Calu3 (cell line): Measurements from ENCODE around the gene KNG1. TPM values are rescaled to one million over a fixed set of nuclear protein-coding genes. Genes with fewer than 3 reads are reported as not detected.

Experiments
- BruUV-seq: library from RNA; stranded (reverse); fragments of 400-500 nt; replicated peaks from 2 replicates; lab custom pipeline; 2021; lab: Mats Ljungman, UMichigan
- CTCF ChIA-PET: fragments of 300-600 bp; sonication (Branson Sonifier 250); formaldehyde crosslinking; loops from one replicate; lab custom pipeline; 2022; ENCODE audit warnings: antibody characterized with exemption; lab: Charles Lee
- DNase-seq: peaks from one replicate; pipeline ENCODE4 v3.0.0; 2022
- H3K27ac Mint-ChIP-seq: one replicate; pipeline ENCODE4 v1.8.0; 2022; ENCODE audit warnings: mixed read lengths; ENCODE audit not compliant: unreplicated experiment
- H3K27me3 Mint-ChIP-seq: one replicate; pipeline ENCODE4 v1.8.0; 2022; ENCODE audit warnings: mixed read lengths; ENCODE audit not compliant: unreplicated experiment
- H3K36me3 Mint-ChIP-seq: one replicate; pipeline ENCODE4 v1.8.0; 2022; ENCODE audit warnings: mild to moderate bottlenecking, moderate library complexity, mixed read lengths; ENCODE audit not compliant: insufficient read depth, unreplicated experiment
- H3K4me1 Mint-ChIP-seq: one replicate; pipeline ENCODE4 v1.8.0; 2022; ENCODE audit warnings: mild to moderate bottlenecking, low read depth, mixed read lengths; ENCODE audit not compliant: unreplicated experiment
- H3K4me3 Mint-ChIP-seq: one replicate; pipeline ENCODE4 v1.8.0; 2022; ENCODE audit warnings: mild to moderate bottlenecking, low read depth, moderate library complexity, mixed read lengths; ENCODE audit not compliant: unreplicated experiment
- H3K9me3 Mint-ChIP-seq: one replicate; pipeline ENCODE4 v1.8.0; 2022; ENCODE audit warnings: low read depth, mixed read lengths; ENCODE audit not compliant: unreplicated experiment
- intact Hi-C: fragments of 100-400 bp; cut with micrococcal nuclease; formaldehyde crosslinking; loops from one replicate; pipeline ENCODE4 v1.10.0; 2022; ENCODE audit not compliant: unreplicated experiment
- total RNA-seq: library from RNA; stranded (reverse); gene quantifications from 2 replicates; pipeline ENCODE4 v1.2.3, GENCODE V29; 2022
- TF ChIP-seq, protein P1 (sequence below): fragments of 200-600 bp; IDR thresholded peaks from one replicate; pipeline ENCODE4 v1.8.0; 2022; ENCODE audit warnings: antibody characterized with exemption; ENCODE audit not compliant: unreplicated experiment

KNG1 gene
- total RNA-seq, 1 experiment from 2014 or later: not detected

DNA sequence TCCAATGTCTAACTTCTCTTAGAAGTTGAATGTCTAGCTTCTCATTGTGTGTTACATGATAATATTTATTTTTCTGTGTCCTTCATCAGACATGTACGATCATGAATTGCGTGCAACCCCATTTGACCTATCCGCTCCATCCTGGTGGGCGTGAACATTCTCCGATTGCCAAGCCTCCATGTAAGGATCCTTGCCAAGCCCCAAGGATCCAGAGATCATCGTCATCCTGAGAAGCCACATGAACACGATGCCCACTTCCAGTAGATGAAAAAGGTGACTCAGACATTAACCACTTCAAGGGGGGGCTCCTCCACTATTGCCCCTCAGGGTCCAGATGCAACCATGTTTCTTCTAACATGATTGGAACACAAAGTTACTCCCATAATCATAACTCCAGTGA is 25.5 kb upstream of the KNG1 start:
- no peaks in the 10 kb centered on the region for H3K36me3 Mint-ChIP-seq
- no peak for DNase-seq
- intact Hi-C loops: loop anchor here (10.0 kb wide), 1 partner anchor 53 kb away; no protein-coding TSS in a partner anchor
- H3K9me3 Mint-ChIP-seq: peaks cover 2% of the 10 kb centered on the region
- CTCF ChIA-PET: no interaction called here
- TF ChIP-seq, protein P1, sequence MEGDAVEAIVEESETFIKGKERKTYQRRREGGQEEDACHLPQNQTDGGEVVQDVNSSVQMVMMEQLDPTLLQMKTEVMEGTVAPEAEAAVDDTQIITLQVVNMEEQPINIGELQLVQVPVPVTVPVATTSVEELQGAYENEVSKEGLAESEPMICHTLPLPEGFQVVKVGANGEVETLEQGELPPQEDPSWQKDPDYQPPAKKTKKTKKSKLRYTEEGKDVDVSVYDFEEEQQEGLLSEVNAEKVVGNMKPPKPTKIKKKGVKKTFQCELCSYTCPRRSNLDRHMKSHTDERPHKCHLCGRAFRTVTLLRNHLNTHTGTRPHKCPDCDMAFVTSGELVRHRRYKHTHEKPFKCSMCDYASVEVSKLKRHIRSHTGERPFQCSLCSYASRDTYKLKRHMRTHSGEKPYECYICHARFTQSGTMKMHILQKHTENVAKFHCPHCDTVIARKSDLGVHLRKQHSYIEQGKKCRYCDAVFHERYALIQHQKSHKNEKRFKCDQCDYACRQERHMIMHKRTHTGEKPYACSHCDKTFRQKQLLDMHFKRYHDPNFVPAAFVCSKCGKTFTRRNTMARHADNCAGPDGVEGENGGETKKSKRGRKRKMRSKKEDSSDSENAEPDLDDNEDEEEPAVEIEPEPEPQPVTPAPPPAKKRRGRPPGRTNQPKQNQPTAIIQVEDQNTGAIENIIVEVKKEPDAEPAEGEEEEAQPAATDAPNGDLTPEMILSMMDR: no peak
- no peaks in the 10 kb centered on the region for H3K4me1 Mint-ChIP-seq
- BruUV-seq: no TSS peak
- H3K27me3 Mint-ChIP-seq: no peaks in the 10 kb centered on the region
- no peak overlapping the region for H3K4me3 Mint-ChIP-seq
- no peak overlapping the region for H3K27ac Mint-ChIP-seq

DNA sequence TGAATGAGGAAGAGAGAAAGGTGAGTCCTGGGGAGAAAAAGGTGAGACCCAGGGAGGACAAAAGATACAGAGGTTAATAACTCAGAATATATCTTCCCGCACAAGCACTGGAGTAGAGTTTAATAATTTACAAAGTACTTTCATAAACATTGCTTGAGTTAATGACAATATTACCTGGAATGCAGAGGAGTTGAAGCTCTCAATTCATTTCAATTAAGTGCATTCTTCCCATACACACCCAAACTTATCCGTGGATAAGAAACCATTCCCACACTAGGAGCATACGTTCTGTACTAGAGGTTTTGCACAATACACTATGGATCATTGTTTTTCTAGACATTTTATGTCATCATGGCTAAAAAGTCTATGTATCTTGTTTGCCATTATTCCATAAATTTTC is 23.3 kb upstream of the KNG1 start:
- Mint-ChIP-seq H3K4me3 (peak overlapping the region; percentile 11), H3K4me1 (no peaks in the 10 kb centered on the region), H3K36me3 (no peaks in the 10 kb centered on the region), H3K27me3 (no peaks in the 10 kb centered on the region), H3K27ac (no peak overlapping the region), H3K9me3 (no peaks in the 10 kb centered on the region)
- CTCF ChIA-PET: interaction anchor here (0.5 to 1.8 kb wide), 2 partner anchors 77 to 1702 kb away, joined by 3 to 7 read pairs; no protein-coding TSS in a partner anchor
- BruUV-seq: no TSS peak
- intact Hi-C loops: loop anchor here (10.0 kb wide), 1 partner anchor 51 kb away; no protein-coding TSS in a partner anchor
- DNase-seq: no peak
- TF ChIP-seq, protein P1: no peak

DNA sequence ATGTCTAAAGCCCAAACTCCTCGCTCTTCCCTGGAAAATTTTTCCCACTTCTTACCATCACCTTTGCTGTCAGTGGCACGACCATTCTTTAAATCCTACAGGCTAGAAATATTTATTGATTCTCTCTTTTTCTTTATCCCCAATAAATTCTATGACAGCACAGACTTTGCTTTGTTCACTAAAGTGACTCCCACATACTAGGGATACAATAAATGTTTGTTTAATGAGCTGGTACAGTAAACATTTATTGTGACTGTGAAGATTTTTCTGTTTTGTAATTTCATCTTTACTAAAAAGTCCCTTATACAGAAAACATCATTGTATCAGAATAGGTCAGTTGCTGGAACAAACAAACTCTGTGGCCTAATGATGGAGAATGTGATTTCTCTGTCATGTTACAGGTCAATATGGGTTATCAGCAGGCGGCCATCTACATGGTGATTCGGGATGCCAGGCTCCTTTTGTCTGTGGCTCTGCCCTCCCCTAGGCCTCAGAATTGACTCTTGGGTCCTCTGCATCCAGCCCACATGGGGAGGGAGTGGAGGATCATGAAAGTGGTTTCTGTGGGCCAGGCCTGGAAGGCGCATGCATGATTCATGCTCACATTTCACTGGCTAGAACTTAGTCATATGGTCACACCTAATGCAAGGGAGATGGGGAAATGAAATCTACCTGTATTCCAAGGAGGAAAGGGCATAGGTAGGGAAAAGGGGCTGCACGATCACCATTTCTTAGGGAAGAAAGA is 22.7 kb upstream of the KNG1 start:
- no TSS peak for BruUV-seq
- CTCF ChIA-PET: interaction anchor here (0.5 to 1.8 kb wide), 2 partner anchors 42 to 78 kb away, joined by 7 to 8 read pairs; no protein-coding TSS in a partner anchor

DNA sequence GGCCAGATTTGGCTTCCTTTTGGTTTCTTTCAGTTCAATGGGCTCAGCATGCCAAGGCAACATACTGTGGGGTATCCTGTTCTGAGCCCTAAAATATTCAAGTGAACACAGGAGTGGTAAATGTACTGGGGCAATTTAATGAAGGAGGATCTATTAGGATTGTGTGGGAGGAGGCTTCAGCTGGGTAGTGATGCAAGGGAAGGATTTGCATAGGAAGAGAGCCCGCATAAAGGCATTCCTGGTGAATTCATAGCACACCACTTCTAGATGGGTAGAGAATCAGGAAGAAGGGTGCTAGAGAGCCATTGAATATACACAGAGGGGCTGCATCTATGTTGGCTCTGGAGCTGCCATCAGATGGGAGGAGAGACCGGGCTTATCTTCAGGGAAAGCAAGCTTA is 20.6 kb upstream of the KNG1 start:
- Mint-ChIP-seq H3K4me3 (no peak overlapping the region), H3K27me3 (no peaks in the 10 kb centered on the region), H3K9me3 (no peaks in the 10 kb centered on the region), H3K27ac (no peak overlapping the region), H3K4me1 (no peaks in the 10 kb centered on the region), H3K36me3 (no peaks in the 10 kb centered on the region)
- BruUV-seq: no TSS peak
- no peak for DNase-seq
- CTCF ChIA-PET: interaction anchor here (1.3 kb wide), 1 partner anchor 49 kb away, joined by 3 read pairs; no protein-coding TSS in a partner anchor
- TF ChIP-seq, protein P1: no peak
- intact Hi-C loops: loop anchor here (10.0 kb wide), 1 partner anchor 48 kb away; no protein-coding TSS in a partner anchor

More for the DNA sequence above, 22.7 kb upstream of the KNG1 start:
- intact Hi-C loops: loop anchor here (10.0 kb wide), 1 partner anchor 50 kb away; no protein-coding TSS in a partner anchor
- H3K36me3 Mint-ChIP-seq: no peaks in the 10 kb centered on the region
- DNase-seq: no peak
- no peaks in the 10 kb centered on the region for H3K27me3 Mint-ChIP-seq
- no peaks in the 10 kb centered on the region for H3K4me1 Mint-ChIP-seq
- TF ChIP-seq, protein P1: no peak
- H3K27ac Mint-ChIP-seq: no peak overlapping the region
- peak overlapping the region; percentile 11 for H3K4me3 Mint-ChIP-seq
- H3K9me3 Mint-ChIP-seq: no peaks in the 10 kb centered on the region
